MM.1S (cell line): ENCODE results near the gene PTPRD.
A peak's percentile ranks its signal among the peaks of the same experiment; 100 is the strongest.

Source experiments
- DNase-seq: peaks from one replicate; pipeline ENCODE4 v3.0.0-alpha.2; 2015
- H2AFZ ChIP-seq: fragments of 300-600 bp; sonication (generic); 2 replicates; pipeline ENCODE4 v1.6.0; 2016; ENCODE audit warnings: antibody characterized with exemption, low read length
- H3F3A ChIP-seq: fragments of 300-600 bp; sonication (generic); 2 replicates; pipeline ENCODE4 v1.6.1; 2016; ENCODE audit warnings: mild to moderate bottlenecking, antibody characterized with exemption, low read length, moderate library complexity, mixed read lengths; ENCODE audit not compliant: insufficient read depth
- H3K27ac ChIP-seq: fragments of 300-600 bp; sonication (generic); 2 replicates; pipeline ENCODE4 v1.5.1; 2016; ENCODE audit warnings: mild to moderate bottlenecking, low read length
- H3K27me3 ChIP-seq: fragments of 300-600 bp; sonication (generic); replicated peaks from 2 replicates; pipeline ENCODE4 v1.6.0; 2016; ENCODE audit warnings: low read length; ENCODE audit not compliant: insufficient read depth
- H3K36me3 ChIP-seq: fragments of 300-600 bp; sonication (generic); replicated peaks from 2 replicates; pipeline ENCODE4 v1.6.1; 2016; ENCODE audit warnings: mild to moderate bottlenecking, low read length, mixed read lengths; ENCODE audit not compliant: insufficient read depth
- H3K4me1 ChIP-seq: fragments of 300-600 bp; sonication (generic); 2 replicates; pipeline ENCODE4 v1.6.1; 2016; ENCODE audit warnings: low read length, mixed read lengths
- H3K4me2 ChIP-seq: fragments of 300-600 bp; sonication (generic); 2 replicates; pipeline ENCODE4 v1.6.0; 2016; ENCODE audit warnings: low read depth, low read length
- H3K4me3 ChIP-seq: fragments of 300-600 bp; sonication (generic); 2 replicates; pipeline ENCODE4 v1.5.1; 2016; ENCODE audit warnings: low read length, mixed read lengths
- H3K79me2 ChIP-seq: fragments of 300-600 bp; sonication (generic); 2 replicates; pipeline ENCODE4 v1.6.1; 2016; ENCODE audit warnings: mixed run types, low read length, mixed read lengths
- H3K9ac ChIP-seq: fragments of 300-600 bp; sonication (generic); 2 replicates; pipeline ENCODE4 v1.6.1; 2016; ENCODE audit warnings: low read length, mixed read lengths
- H3K9me2 ChIP-seq: fragments of 300-600 bp; sonication (generic); replicated peaks from 2 replicates; pipeline ENCODE4 v1.6.1; 2016; ENCODE audit warnings: mild to moderate bottlenecking, low read length, mixed read lengths; ENCODE audit not compliant: insufficient read depth
- H3K9me3 ChIP-seq: fragments of 300-600 bp; sonication (generic); replicated peaks from 2 replicates; pipeline ENCODE4 v1.6.1; 2016; ENCODE audit warnings: mild to moderate bottlenecking, low read length, mixed read lengths; ENCODE audit not compliant: insufficient read depth
- H4K20me1 ChIP-seq: fragments of 300-600 bp; sonication (generic); 2 replicates; pipeline ENCODE4 v1.6.1; 2016; ENCODE audit warnings: mild to moderate bottlenecking, low read length, moderate library complexity, mixed read lengths; ENCODE audit not compliant: insufficient read depth
- CTCF ChIP-seq: fragments of 300-600 bp; sonication (generic); IDR thresholded peaks from 2 replicates; pipeline ENCODE4 v1.5.1; 2016; ENCODE audit warnings: antibody characterized with exemption, low read length, mixed read lengths
- EZH2 ChIP-seq: fragments of 300-600 bp; sonication (generic); optimal IDR thresholded peaks from 2 replicates; pipeline ENCODE3; 2017; ENCODE audit warnings: low read depth, mild to moderate bottlenecking, antibody characterized with exemption, low read length, mixed read lengths
- EZH2phosphoT487 ChIP-seq: fragments of 300-600 bp; sonication (generic); IDR thresholded peaks from 2 replicates; pipeline ENCODE4 v1.6.1; 2018; ENCODE audit warnings: antibody characterized with exemption, low read length

The PTPRD gene

GRCh38 chr9:9790216-9790872, 822.5 kb downstream of the PTPRD start:
- TF ChIP-seq CTCF (peak; percentile 85), EZH2 (no peak)
- Histone ChIP-seq H3K4me1 (peaks cover 31% of the 10 kb centered on the region), H3K27ac (peak overlapping the region; percentile 11; the same call in 1 of the 2 replicates), H3K9ac (no peak overlapping the region), H3K27me3 (no peaks in the 10 kb centered on the region), H3K4me3 (no peak overlapping the region), H3K9me3 (no peaks in the 10 kb centered on the region), H3K36me3 (no peaks in the 10 kb centered on the region), H2AFZ (no peak overlapping the region), H3K79me2 (no peaks in the 10 kb centered on the region), H4K20me1 (no peaks in the 10 kb centered on the region), H3K9me2 (no peaks in the 10 kb centered on the region), H3K4me2 (peak overlapping the region; percentile 29; the same call in 1 of the 2 replicates), H3F3A (no peaks in the 10 kb centered on the region)
- peak; percentile 87 for DNase-seq

- Histone ChIP-seq H3K9me2 (no peaks in the 10 kb centered on the region), H3K9me3 (no peaks in the 10 kb centered on the region), H3K79me2 (no peaks in the 10 kb centered on the region), H3K4me1 (no peaks in the 10 kb centered on the region), H3K27ac (no peak overlapping the region), H3K9ac (no peak overlapping the region), H3K4me3 (no peak overlapping the region), H4K20me1 (no peaks in the 10 kb centered on the region), H2AFZ (no peak overlapping the region), H3F3A (no peaks in the 10 kb centered on the region), H3K4me2 (no peak overlapping the region), H3K36me3 (no peaks in the 10 kb centered on the region), H3K27me3 (no peaks in the 10 kb centered on the region)
- DNase-seq, result no peak
- TF ChIP-seq EZH2 (no peak), EZH2phosphoT487 (no peak), CTCF (no peak)
Observed at GRCh38 chr9:9783711-9784110, 829.1 kb downstream of the PTPRD start.

GRCh38 chr9:9783211-9783610, 829.6 kb downstream of the PTPRD start:
- Histone ChIP-seq H3K9ac (no peak overlapping the region), H3K79me2 (no peaks in the 10 kb centered on the region), H3K9me3 (no peaks in the 10 kb centered on the region), H4K20me1 (no peaks in the 10 kb centered on the region), H3K9me2 (no peaks in the 10 kb centered on the region), H3K4me1 (no peaks in the 10 kb centered on the region), H3K27ac (no peak overlapping the region), H2AFZ (no peak overlapping the region), H3K4me2 (no peak overlapping the region), H3F3A (no peaks in the 10 kb centered on the region), H3K36me3 (no peaks in the 10 kb centered on the region), H3K27me3 (no peaks in the 10 kb centered on the region), H3K4me3 (no peak overlapping the region)
- TF ChIP-seq EZH2phosphoT487, result no peak
- no peak for TF ChIP-seq CTCF
- TF ChIP-seq EZH2, result no peak
- no peak for DNase-seq
